Hematopoietic multipotent progenitor cell (in vitro differentiated cells): ENCODE results near the gene UPK3B. TPM values are rescaled to one million over a fixed set of nuclear protein-coding genes. Genes with fewer than 3 reads are reported as not detected.
"Not testable (repeated sequence)": the region's sequence is repeated elsewhere in the genome, so short reads cannot be mapped to it uniquely, and the experiment has no call there.

Source experiments
- DNase-seq, 3 donors: peaks; one replicate each; pipeline ENCODE4 v3.0.0-alpha.2; 2011 to 2015; ENCODE audit warnings: low read depth in 2 of 3, low spot score in 2 of 3
- total RNA-seq: library from RNA; depleted of rRNA; stranded (reverse); fragments of >200 nt; gene quantifications from one replicate; pipeline ENCODE4 v1.2.3, GENCODE V29; 2012

UPK3B gene
- total RNA-seq, 1 donor = 1.1 TPM

DNA sequence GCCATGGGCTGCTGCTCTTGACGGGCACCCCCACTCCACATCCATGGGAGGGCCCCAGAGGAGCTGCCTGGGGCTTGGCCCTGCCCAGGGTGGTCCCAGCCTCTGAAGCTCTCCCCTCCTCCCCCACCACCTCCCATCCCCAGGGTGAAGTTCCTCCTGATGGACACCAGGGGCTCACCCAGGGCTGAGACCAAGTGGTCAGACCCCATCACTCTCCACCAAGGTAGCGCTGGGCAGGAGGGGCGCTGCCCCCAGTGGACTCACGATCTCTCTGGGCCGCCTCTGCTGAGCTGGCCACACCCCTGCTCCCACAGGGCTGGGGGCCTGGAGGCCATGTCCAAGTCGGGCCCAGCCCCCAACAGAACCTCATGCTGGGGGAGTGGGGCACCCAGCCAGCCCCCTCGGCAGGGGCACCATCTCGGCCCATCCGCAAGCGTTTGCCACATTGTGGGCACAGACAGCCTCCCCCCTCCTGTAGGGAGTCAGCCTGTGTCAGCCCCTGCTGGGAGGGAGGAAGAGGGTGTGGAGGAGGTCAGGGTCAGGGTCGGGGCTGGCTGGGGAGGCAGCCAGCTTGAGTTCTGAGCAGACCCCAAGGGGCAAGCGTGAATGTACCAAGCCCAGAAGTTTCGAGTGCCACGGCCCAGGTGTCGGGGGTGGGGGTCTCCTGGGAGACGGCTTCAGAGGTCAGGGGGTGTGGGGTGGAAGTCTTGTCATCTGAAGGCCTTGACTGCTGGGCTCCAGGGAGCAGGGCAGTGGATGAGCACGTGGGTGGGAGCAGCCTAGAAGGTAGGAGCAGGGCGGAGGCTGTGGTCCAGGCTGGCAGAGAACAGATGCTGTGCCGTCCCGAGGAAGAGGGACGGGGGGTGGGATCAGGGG lies 2.8 kb downstream of the UPK3B start:
- no peak for DNase-seq

DNA sequence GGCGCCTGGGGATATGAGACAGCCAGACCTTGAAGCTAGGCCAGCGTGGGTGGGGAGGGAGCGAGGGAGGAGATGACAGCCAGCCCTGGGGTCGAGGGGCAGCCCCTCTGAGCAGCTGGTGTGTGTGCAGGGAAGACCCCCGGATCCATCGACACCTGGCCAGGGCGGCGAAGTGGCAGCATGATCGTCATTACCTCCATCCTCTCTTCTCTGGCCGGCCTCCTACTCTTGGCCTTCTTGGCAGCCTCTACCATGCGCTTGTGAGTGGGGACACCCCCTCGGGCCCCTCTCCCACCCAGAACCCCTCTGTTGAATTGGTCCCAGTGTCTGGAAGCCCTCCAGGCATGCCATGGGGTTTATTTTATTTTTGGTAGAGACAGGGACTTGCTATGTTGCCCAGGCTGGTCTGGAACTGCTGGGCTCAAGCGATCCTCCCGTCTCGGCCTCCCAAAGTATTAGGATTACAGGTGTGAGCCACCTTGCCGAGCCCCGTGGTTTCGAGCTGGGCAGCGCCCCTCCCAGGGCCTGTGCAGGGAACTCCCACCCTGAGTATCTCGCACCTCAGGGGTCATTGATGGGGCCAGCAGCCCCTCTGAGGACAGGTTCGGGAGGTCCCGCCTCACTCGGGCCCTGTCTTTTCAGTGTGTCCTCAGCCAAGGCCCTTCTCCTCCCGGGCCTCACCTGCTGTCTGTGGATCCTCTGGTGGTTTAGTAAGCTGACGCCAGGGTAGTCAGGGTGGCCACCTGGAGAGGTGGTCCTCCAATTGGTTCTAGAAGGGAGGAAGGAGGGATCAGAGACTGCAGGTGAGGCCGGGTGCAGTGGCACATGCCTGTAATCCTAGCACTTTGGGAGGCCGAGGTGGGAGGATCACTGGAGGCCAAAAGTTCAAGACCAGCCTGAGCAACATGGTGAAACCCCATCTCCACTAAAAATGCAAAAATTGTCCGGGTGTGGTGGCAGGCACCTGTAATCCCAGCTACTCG lies 3.8 kb downstream of the UPK3B start:
- no peak for DNase-seq

- no peak for DNase-seq
These were observed 4.8 kb downstream of the UPK3B start for GRCh38 chr7:76514926-76515771.

- peak in 1 of 3 donors; percentile 22 for DNase-seq
These were observed 5.7 kb downstream of the UPK3B start for GRCh38 chr7:76515999-76516443.

DNA sequence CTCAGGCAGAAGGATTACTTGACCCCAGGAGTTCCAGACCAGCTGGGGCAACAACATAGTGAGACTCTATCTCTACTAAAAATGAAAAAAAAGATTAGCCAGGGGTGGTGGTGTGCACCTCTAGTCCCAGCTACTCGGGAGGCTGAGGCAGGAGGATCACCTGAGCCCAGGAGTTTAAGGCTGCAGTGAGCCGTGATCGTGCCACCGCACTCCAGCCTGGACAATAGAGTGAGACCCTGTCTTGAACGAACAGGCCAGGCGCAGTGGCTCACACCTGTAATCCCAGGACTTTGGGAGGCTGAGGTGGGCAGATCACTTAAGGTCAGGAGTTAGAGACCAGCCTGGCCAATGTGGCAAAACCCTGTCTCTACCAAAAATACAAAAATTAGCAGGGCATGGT lies 6.6 kb downstream of the UPK3B start:
- DNase-seq = not testable (repeated sequence)

- not testable (repeated sequence) for DNase-seq
These were observed 15.8 kb downstream of the UPK3B start for GRCh38 chr7:76526183-76526582.

DNA sequence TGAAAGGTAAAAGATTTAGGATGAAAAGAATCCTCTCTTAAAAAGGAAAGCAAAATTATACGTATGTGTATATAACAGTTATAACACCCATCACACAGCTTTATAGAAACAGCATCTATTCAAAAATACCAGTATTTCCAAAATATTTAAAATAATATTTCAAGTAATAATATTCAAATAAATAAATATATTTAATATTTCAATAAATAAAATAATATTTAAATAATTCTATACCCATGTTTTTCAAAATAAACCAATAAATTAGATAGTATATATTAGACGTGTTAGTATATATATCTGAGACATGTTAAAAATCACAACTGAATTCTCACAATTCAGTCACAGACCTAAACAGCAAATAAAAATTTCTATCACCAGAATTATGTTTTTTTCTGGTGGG lies 21.3 kb downstream of the UPK3B start:
- DNase-seq = not testable (repeated sequence)

DNA sequence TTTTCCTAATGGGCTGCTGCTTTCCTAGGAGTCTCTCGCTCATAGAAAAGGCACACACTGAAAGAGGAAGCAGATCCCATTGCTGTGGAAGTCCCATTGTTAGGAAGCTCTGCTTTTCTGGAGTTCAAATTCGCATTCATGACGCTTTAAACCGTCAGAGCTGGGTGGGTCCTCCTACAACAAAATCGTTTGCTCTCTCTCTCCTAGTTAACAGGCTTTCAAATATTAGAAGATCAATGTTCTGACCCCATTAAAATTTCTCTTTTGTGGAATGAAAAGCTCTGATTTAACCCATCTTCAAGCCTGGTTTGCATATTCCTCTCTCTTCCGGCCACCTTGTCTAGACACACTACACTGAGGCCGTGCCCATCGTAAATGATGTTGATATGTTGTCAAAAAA lies 32.8 kb downstream of the UPK3B start, which contains the start of gene SPDYE16:
TSS of gene SPDYE16 (minus strand) at position 101 of the 400 bp plus-strand sequence. CDS start 1,838 bp downstream, outside the sequence.
- DNase-seq = not testable (repeated sequence)

DNA sequence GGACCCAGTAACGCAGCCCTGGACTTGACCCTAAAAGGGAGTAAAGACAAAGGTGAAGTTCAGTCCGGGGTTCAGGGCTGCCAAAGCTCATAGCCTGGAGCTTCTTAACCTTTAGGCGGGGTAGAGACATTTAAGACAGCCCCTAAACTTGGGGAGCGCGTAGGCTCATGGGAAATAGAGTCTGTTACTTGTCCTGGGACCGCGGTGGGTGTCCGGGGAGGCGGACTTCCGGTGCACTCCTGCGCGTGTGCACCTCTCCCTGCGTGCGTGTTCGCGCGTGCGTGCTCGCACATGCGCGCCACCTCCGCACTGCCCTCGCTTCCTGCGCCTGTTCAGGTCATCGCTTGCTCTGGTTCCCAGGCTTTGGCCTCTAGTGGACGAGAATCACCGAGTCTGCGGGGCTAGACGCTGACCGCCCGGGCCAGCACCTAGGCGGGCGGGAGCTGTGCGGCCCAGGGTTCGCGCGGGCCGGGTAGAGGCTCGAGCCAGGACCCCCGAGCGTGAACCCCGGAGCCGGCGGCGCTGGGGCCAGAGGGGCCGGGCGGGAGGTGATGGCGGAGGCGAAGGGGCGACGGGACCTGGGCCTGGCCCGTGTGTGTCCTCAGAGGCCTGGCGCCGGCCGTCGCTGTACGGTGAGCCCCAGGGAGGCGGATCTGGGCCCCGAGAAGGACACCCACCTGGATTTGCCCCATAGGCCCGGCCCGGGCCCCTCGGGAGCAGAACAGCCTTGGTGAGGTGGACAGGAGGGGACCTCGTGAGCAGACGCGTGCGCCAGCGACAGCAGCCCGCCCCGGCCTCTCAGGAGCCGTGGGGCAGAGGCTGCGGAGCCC lies 38.9 kb downstream of the UPK3B start:
- peak; percentile 33 to 89 (median 84) for DNase-seq

DNA sequence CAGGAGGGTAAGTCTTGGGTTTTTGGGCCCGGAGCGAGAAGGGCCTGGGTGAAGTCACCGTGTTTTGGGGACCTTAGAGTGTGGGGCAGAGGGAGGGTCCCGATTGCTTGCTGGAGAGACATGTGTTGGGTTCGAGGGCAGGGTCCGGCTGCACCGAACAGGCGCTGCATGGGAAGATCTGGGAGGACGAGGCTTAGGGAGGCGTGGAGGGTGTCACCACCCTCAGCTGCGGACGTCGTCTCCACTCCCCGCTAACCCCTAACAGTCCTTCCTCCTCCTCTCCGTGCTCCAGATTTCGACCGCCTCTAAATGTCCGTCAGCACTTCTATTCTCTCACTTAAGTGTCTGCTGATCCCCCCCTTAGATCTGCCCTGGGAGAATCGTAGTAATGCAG lies 39.5 kb downstream of the UPK3B start:
- not testable (repeated sequence) for DNase-seq

DNA sequence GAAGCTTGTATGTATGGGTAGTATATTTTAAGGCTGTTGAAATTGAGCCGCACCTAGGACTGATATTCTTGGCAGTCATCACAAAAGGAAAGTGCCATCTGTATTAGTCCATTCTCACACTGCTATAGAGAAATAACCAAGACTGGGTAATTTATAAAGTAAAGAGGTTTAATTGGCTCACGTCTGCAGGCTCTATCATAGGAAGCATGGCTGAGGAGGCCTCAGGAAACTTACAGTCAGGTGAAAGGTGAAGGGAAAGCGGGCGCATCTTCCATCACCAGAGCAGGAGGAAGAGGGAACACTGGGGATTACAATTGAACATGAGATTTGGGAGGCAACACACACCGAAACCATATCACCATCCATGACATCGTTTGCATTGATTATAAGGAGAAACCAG lies 41.6 kb downstream of the UPK3B start:
- DNase-seq = not testable (repeated sequence)

GRCh38 chr7:76559685-76560084 lies 49.3 kb downstream of the UPK3B start:
- DNase-seq = not testable (repeated sequence)

DNA sequence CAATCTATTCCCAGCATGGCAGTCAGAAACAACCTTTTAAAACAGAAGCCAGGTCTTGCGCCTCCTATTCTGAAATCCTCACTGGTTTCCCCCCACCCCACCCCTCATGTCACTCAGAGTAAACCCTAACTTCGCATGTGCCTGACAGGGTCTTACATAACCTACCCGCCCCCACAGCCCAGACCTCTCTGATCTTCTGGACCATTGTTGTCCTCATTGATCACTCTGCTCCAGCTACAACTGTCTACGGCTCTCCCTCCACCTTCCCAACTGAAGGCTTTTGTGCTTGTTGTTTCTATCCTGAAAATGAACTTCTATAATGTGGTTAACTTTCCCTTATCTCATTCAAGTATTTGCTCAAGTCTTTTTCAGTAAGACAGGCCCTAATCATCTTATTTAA lies 49.8 kb downstream of the UPK3B start:
- not testable (repeated sequence) for DNase-seq

GRCh38 chr7:76561342-76561741 lies 51.0 kb downstream of the UPK3B start:
- DNase-seq = not testable (repeated sequence)

- not testable (repeated sequence) for DNase-seq
These were observed 54.6 kb downstream of the UPK3B start for GRCh38 chr7:76565001-76565400.
